Choroid plexus epithelial cell (primary cell): ENCODE measurements around the gene LDHAL6B.

Experiments used
- DNase-seq: peaks from one replicate; pipeline ENCODE4 v3.0.0-alpha.2; 2010; ENCODE audit warnings: low read depth
- H3K4me3 ChIP-seq: 2 replicates; pipeline ENCODE4 v1.5.1; 2011; ENCODE audit warnings: low read depth, mild to moderate bottlenecking, control low read depth, low read length, moderate library complexity
- CTCF ChIP-seq: conservative IDR thresholded peaks from 2 replicates; pipeline ENCODE4 v1.5.1; 2011; ENCODE audit warnings: low read depth, mild to moderate bottlenecking, control low read depth, inconsistent platforms, low read length, moderate library complexity

LDHAL6B gene

DNA sequence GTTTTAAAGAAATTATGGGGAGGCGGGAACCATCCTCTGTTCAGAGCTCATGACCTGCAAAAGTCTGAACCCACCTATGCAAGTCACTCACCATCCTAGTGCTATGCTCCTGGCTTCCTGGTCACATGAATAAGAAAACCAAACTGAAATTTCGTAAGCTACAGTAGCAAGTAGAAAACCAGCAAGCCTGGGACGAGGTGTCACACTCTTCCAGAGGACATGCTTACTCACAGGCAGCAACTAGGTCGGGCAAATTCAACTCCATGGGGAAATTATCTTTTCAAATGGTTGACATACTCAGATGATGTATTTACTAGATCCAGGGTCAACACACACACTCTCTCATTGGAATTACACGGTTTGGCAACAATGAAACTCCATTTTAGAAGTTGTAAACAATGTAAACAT lies 31.3 kb downstream of the LDHAL6B start:
- peak; percentile 25 for DNase-seq
- no peak for TF ChIP-seq CTCF
- no peak overlapping the region for H3K4me3 ChIP-seq

DNA sequence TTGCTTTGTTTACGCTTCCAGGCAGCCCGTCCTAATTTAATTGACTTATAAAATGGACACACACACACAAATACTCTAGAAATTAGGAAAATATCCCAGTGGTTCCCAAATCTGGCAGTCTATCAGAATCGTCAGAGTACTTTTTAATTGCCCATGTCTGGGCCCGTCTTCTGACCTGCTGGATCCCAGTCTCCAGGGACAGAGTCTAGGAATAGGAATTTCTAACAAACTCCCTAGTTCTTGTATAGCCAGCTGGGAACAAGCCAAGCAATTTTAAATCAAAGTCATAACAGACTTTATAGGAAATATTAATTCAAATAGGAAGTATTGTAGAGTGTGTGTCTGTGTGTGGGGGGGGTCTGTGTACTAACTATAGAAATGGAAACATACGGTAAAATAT lies 33.4 kb downstream of the LDHAL6B start:
- no peak overlapping the region for H3K4me3 ChIP-seq
- DNase-seq, result no peak
- TF ChIP-seq CTCF, result no peak

DNA sequence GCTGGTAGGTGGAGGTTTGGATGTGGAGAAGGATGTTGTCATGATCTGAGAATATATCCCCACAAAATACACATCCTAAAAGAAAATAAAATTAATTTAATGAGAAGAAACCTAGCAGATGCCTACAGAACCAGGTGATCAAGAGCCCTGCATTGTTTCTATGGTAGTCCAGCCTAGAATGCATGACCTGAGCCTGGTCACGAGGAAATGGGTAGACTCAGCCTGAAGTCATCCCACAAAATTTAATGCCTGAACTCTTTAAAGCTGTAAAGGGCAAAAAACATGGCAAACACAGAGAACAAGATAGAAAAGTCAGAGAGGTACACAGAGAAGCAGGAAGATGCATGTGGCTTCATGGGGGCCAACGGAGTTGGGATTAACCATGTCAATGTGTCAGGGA lies 36.0 kb downstream of the LDHAL6B start:
- DNase-seq, result no peak
- no peak for TF ChIP-seq CTCF

DNA sequence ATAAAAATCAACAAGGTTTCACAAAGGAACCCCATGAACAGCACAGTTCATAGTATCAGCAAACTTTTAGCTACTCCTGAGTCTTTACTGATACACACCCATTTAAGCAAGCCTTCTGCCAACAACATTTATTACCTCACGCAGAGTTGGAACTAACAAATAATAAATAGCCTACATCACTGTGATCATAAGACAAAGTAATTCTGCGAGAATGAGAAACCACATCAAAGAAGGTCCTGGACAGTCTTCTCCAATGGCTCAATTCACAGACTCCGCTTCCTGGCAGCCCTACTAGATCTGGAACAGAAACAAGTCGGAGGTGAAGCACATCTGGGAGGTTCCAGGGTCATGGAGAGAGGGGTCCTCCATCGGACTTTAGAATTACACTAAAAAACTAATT lies 37.0 kb downstream of the LDHAL6B start:
- TF ChIP-seq CTCF, result no peak
- no peak for DNase-seq
- H3K4me3 ChIP-seq, result no peak overlapping the region

More for the DNA sequence above, 36.0 kb downstream of the LDHAL6B start:
- H3K4me3 ChIP-seq, result no peak overlapping the region

DNA sequence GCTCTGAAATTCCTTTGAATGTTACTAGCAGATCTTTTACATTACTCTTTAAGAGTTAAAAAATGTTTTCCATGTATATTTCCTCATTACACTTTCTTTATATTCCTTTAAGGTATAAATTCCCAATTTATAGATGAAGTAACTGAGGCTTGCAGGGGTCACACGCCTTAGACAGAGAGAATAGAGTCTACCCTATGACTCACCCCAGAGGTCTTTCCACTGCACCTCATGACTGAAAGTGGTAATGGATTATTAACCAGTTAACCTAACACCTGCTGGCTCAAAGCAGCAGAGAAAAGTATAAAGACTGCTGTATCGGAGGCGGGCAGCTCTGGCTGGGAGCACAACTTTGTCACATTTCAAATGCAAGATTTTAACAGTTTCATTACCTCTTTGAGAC lies 37.7 kb downstream of the LDHAL6B start:
- no peak for TF ChIP-seq CTCF
- DNase-seq, result no peak
- no peak overlapping the region for H3K4me3 ChIP-seq

DNA sequence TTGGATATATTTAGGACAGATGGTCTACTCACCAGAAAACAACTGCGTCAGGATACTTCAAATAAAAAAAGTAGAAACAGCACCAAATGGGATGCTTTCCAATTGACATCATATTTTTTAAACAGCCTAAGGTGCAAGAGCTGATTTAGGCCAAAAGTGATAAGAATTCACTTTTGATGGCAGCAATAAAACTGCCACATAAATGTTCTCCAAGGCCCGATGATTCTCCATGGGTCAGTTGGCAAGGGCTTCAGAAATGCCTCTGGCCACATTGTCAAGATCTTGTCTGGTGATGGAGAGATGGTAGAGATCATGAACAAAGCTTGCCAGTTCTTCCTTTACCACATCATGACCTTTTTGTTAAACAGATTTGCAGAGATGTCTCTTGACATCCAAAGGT lies 38.9 kb downstream of the LDHAL6B start:
- TF ChIP-seq CTCF, result no peak
- no peak overlapping the region for H3K4me3 ChIP-seq

DNA sequence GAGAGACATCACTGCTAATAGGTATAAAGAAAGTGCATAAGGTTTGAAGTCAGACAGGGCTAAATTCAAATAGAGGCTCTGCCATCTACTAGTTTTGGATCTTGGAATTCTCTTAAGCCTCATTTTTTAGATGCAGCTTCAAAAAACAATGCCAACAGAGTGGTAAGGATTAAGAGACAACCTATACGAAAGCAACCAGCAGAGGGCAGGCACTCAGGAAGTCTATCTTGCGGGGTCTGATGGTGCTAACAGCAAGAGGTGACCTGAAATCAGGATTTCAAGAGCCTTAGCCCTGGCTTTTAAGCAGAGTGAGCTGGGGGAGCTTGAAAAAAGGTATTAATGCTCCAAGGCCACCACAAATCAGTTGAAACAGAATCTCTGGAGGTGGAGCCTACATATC lies 40.7 kb downstream of the LDHAL6B start:
- H3K4me3 ChIP-seq, result no peak overlapping the region
- peak; percentile 88 for DNase-seq
- peak; percentile 80 for TF ChIP-seq CTCF

More for the DNA sequence above, 38.9 kb downstream of the LDHAL6B start:
- no peak for DNase-seq
